ENCODE measurements around the gene PER2.

GRCh38 chr2:238278626-238279323 lies 9.6 kb downstream of the PER2 start:
- TF ChIP-seq POLR2A (IDR thresholded peaks at IDR 0.05), result no peak
- TF ChIP-seq CTCF (IDR thresholded peaks at IDR 0.05 in 4 of 5, conservative IDR thresholded peaks at IDR 0.05 in 1 of 5), result no peak

Data from gastrocnemius medialis (tissue), 4 donors.